Fibroblast of the aortic adventitia (primary cell): ENCODE measurements around the gene TCEA2. TPM values are rescaled to one million over a fixed set of nuclear protein-coding genes. Genes with fewer than 3 reads are reported as not detected.

ENCODE experiments used
- DNase-seq: peaks from one replicate; pipeline ENCODE4 v3.0.0-alpha.2; 2010; ENCODE audit warnings: low read depth
- H3K4me3 ChIP-seq: 2 replicates; pipeline ENCODE4 v1.5.1; 2011; ENCODE audit warnings: low read depth, mild to moderate bottlenecking, control low read depth, low read length, moderate library complexity
- CTCF ChIP-seq: IDR thresholded peaks from 2 replicates; pipeline ENCODE4 v1.5.1; 2011; ENCODE audit warnings: mild to moderate bottlenecking, low read length, control low read depth, inconsistent platforms; ENCODE audit not compliant: insufficient read depth
- total RNA-seq: library from RNA; depleted of rRNA; stranded (reverse); fragments of >200 nt; gene quantifications from 2 replicates; pipeline ENCODE4 v1.2.3, GENCODE V29; 2012; ENCODE audit warnings: low replicate concordance

Gene TCEA2
- total RNA-seq, 1 donor = 23.5 TPM

GRCh38 chr20:64080013-64080812 is 17.2 kb downstream of the TCEA2 start, which contains the start of gene OPRL1:
TSS of gene OPRL1 (plus strand) at chr20:64080082. CDS start at chr20:64092721, 12,639 bp downstream.
- no peak for TF ChIP-seq CTCF
- H3K4me3 ChIP-seq = peak within 1 kb of the TSS; percentile 73
- no peak for DNase-seq

DNA sequence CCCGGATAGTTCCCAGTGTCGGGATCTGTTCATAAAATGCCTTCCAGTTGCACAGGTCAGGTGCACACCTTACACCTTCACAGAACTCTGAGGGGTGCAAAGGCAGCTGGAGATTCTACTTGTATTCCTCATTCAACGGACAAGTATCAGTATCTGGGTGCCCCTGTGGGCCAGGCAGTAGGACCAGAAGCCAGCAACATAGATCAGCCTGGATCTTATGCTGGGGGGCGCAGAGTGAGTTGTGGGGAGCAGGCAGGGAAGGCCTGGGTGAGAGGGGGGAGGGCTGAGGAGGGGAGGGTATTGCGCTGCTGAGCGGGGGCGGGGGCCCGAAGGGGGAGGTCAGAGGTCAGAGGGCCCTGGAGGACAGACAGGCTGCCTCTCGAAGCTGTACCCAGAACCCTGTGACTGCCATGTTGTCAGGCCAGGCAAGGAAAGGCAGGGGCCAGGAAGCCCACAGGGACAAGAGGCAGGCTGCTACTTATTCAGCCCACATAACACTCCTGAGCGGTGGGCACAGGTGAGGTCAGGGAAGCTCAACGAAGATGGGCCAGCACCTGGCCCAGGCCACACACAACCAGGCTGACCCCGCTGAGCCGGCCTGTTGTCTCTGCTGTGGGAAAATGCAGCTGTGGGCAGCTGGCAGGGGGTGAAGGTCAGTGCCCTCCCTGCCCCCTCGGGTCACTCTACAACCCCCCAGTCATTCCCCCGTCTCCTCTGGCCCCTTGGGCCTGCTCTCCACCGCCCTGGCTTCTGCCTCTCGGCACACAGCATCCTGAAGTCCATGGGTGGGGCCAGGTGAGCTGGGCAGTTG is 18.0 kb downstream of the TCEA2 start:
- H3K4me3 ChIP-seq = no peak overlapping the region
- no peak for TF ChIP-seq CTCF
- DNase-seq = no peak

- TF ChIP-seq CTCF = no peak
- no peak overlapping the region for H3K4me3 ChIP-seq
- no peak for DNase-seq
These were observed 18.6 kb downstream of the TCEA2 start for GRCh38 chr20:64081624-64081964.

GRCh38 chr20:64082126-64082731 is 19.2 kb downstream of the TCEA2 start:
- DNase-seq = no peak
- no peak for TF ChIP-seq CTCF
- H3K4me3 ChIP-seq = no peak overlapping the region

GRCh38 chr20:64082820-64083377 is 19.9 kb downstream of the TCEA2 start:
- no peak for TF ChIP-seq CTCF
- no peak for DNase-seq
- no peak overlapping the region for H3K4me3 ChIP-seq

DNA sequence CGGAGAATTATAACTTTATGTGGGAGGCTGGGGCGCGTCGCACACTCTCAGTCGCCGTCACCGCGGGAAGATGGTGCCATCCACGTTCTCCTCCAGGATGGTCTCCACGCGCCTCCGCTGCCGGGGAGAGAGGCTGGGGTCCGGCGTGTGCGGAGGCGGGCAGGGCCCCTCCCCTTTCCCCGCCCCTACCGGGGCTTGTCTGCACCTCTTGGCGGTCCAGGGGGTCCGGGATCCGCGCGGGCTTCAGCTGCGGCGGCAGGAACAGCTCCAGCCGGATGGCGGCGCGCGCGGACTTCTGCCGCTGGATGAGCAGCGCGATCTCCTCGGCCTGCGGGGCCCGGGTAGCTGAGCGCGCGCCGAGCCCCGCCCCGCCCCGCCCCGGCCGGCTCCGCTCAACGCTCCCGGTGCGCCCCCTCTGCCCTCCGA is 20.4 kb downstream of the TCEA2 start:
- DNase-seq = peak; percentile 54
- peak; percentile 64 for TF ChIP-seq CTCF
- H3K4me3 ChIP-seq = peak overlapping the region; percentile 58
